Suprapubic skin (tissue), 4 donors: ENCODE measurements around the gene ADAMTS17. TPM values are rescaled to one million over a fixed set of nuclear protein-coding genes. Genes with fewer than 3 reads are reported as not detected.
A peak's percentile ranks its signal among the peaks of the same experiment; 100 is the strongest.

Source experiments
- DNase-seq, 2 donors: peaks; one replicate each; pipeline ENCODE4 v3.0.0-alpha.2; 2019; ENCODE audit warnings: low spot score in 2 of 2
- H3K27ac ChIP-seq: fragments of 200-600 bp; sonication (generic); one replicate; pipeline ENCODE4 v1.5.1; 2019
- H3K27me3 ChIP-seq: fragments of 200-600 bp; sonication (generic); one replicate; pipeline ENCODE4 v1.5.1; 2019
- H3K36me3 ChIP-seq: fragments of 200-600 bp; sonication (generic); one replicate; pipeline ENCODE4 v1.5.1; 2019
- H3K4me1 ChIP-seq: fragments of 200-600 bp; sonication (generic); one replicate; pipeline ENCODE4 v1.5.1; 2019
- H3K4me3 ChIP-seq: fragments of 200-600 bp; sonication (generic); one replicate; pipeline ENCODE4 v1.5.1; 2019; ENCODE audit warnings: mild to moderate bottlenecking
- H3K9me3 ChIP-seq: fragments of 200-600 bp; sonication (generic); one replicate; pipeline ENCODE4 v1.5.1; 2019
- EP300 ChIP-seq: sonication (generic); formaldehyde crosslinking; IDR thresholded peaks from one replicate; pipeline ENCODE4 v1.6.1; 2017; ENCODE audit warnings: antibody characterized with exemption
- POLR2A ChIP-seq, 2 donors: fragments of 450-650 bp; IDR thresholded peaks; one replicate each; pipeline ENCODE4 v1.6.1; 2017; ENCODE audit warnings: antibody characterized with exemption in 2 of 2, mild to moderate bottlenecking in 2 of 2, moderate library complexity in 2 of 2
- POLR2AphosphoS5 ChIP-seq, 3 donors: sonication (generic); formaldehyde crosslinking; IDR thresholded peaks; one replicate each; pipeline ENCODE4 v1.6.1; 2017; ENCODE audit warnings: antibody characterized with exemption in 3 of 3
- WGBS: methylation state at CpG from one replicate; pipeline ENCODE4 v1.1.5; 2018; 5-methylcytosine and 5-hydroxymethylcytosine counted together
- total RNA-seq, 4 donors: library from RNA; depleted of rRNA; stranded (reverse); fragments of >200 nt; gene quantifications; one replicate each; pipeline ENCODE4 v1.1.0, GENCODE V29; 2016
- TF ChIP-seq, protein P1 (sequence below), 2 donors: fragments of 200-600 bp in 1 of 2; fragments of 450-650 bp in 1 of 2; sonication (generic) in 1 of 2; IDR thresholded peaks; one replicate each; pipeline ENCODE4 v1.5.1; 2016 to 2019; ENCODE audit warnings: antibody characterized with exemption in 2 of 2, mild to moderate bottlenecking in 1 of 2, moderate library complexity in 1 of 2

ADAMTS17 gene
- total RNA-seq, 4 donors from 2014 or later, result 4.2 to 12.3 (median 6.3) TPM

DNA sequence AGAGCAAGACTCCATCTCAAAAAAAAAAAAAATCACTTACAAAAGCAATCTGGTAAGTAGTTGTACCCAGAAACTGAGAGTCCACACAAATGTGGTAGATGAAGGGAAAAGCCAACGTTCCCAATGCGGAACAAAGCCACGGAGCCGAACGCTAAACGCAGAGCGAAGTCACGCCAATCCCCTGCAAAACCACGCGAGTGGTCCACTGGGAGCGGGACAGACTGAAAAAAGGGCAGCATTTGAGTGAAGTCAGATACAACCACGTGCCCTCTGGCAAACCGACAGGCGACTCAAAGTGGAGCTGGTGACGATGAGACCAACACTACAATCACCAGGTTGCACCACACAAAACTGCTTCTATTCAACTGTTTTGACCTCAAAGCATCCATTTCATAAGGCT lies 362.4 kb downstream of the ADAMTS17 start:
- Histone ChIP-seq H3K4me1 (peaks cover 6% of the 10 kb centered on the region), H3K9me3 (no peaks in the 10 kb centered on the region), H3K36me3 (no peaks in the 10 kb centered on the region), H3K27ac (no peak overlapping the region), H3K27me3 (no peaks in the 10 kb centered on the region), H3K4me3 (no peak overlapping the region)
- WGBS, result 95% methylated on average over 15 of the region's 15 CpGs
- no peak for DNase-seq
- TF ChIP-seq POLR2A (IDR thresholded peaks at IDR 0.05) (no peak), EP300 (no peak), POLR2AphosphoS5 (IDR thresholded peaks at IDR 0.05) (no peak)
- TF ChIP-seq, protein P1, sequence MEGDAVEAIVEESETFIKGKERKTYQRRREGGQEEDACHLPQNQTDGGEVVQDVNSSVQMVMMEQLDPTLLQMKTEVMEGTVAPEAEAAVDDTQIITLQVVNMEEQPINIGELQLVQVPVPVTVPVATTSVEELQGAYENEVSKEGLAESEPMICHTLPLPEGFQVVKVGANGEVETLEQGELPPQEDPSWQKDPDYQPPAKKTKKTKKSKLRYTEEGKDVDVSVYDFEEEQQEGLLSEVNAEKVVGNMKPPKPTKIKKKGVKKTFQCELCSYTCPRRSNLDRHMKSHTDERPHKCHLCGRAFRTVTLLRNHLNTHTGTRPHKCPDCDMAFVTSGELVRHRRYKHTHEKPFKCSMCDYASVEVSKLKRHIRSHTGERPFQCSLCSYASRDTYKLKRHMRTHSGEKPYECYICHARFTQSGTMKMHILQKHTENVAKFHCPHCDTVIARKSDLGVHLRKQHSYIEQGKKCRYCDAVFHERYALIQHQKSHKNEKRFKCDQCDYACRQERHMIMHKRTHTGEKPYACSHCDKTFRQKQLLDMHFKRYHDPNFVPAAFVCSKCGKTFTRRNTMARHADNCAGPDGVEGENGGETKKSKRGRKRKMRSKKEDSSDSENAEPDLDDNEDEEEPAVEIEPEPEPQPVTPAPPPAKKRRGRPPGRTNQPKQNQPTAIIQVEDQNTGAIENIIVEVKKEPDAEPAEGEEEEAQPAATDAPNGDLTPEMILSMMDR (IDR thresholded peaks at IDR 0.05), result no peak

DNA sequence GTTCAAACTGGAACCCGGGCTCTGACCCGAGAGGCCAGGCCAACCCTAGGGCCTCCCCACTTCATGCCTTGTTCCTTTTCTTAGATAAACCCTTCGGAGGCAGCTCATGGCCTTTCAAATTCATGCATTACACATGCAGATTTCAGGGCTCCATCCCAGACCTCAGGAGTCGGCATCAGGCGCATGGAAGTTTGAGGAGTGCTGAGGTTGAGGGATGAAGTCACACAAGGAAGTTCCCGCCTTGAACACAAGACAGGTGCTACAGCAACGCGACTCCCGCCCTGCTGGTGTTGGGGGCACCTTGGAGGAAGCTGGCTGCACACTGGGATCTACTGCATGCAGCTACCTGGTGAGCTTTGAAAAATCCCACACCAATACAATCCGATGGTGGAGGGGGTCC lies 363.3 kb downstream of the ADAMTS17 start:
- Histone ChIP-seq H3K27me3 (no peaks in the 10 kb centered on the region), H3K27ac (no peak overlapping the region), H3K4me1 (peaks cover 6% of the 10 kb centered on the region), H3K36me3 (no peaks in the 10 kb centered on the region), H3K9me3 (no peaks in the 10 kb centered on the region), H3K4me3 (no peak overlapping the region)
- no peak for TF ChIP-seq POLR2AphosphoS5 (IDR thresholded peaks at IDR 0.05)
- TF ChIP-seq, protein P1 (IDR thresholded peaks at IDR 0.05), result no peak
- no peak for DNase-seq
- 85% methylated on average over 10 of the region's 10 CpGs for WGBS

DNA sequence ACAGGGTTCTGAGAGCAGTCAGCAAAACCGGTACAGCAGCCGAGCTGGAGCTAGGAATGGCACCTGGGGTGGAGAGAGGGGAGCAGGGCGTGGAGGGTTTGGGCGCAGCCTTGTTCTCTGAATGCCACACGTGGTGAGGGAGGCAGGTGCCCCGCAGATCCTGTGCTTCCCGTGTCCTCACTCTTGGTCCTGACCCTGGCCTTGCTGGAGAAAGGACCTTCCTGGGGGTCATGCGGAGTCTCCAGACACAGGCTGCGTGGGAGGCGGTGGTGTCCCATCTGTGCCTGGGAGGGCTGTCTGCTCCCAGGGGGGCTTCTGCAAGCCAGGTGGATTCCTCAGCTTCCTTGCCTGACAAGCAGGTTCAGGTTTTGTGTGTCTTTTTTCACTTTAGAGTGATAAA lies 363.8 kb downstream of the ADAMTS17 start:
- DNase-seq, result no peak
- Histone ChIP-seq H3K9me3 (no peaks in the 10 kb centered on the region), H3K27ac (no peak overlapping the region), H3K4me3 (no peak overlapping the region), H3K36me3 (no peaks in the 10 kb centered on the region), H3K27me3 (no peaks in the 10 kb centered on the region), H3K4me1 (peaks cover 6% of the 10 kb centered on the region)
- TF ChIP-seq POLR2A (IDR thresholded peaks at IDR 0.05) (no peak), POLR2AphosphoS5 (IDR thresholded peaks at IDR 0.05) (no peak)
- WGBS, result 78% methylated on average over 9 of the region's 10 CpGs

DNA sequence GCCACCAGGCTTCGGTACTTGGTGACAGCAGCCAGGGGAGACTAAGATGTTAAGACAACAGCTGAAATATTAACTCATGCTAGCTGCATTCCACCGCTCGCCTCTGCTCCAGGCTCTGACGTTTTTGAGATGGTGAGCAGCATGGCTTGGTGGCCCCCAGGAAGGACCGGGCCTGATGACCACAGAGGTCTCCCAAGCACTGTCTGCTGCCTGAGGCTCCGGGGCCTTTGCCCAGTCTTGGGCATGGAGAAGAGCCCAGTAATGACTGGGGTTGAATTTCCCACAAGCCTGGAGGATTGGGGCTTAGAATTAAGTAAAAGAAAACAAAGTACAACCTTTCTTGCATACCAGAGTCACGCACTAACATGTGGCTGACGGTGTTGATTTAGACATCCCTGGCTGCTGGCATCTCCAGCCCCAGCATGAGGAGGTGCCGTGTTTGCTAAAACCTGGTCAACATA lies 364.9 kb downstream of the ADAMTS17 start:
- TF ChIP-seq, protein P1 (IDR thresholded peaks at IDR 0.05), result no peak
- TF ChIP-seq EP300, result no peak
- TF ChIP-seq POLR2AphosphoS5 (IDR thresholded peaks at IDR 0.05), result no peak
- TF ChIP-seq POLR2A (IDR thresholded peaks at IDR 0.05), result no peak
- no peak for DNase-seq
- Histone ChIP-seq H3K9me3 (no peaks in the 10 kb centered on the region), H3K27me3 (no peaks in the 10 kb centered on the region), H3K4me1 (peaks cover 6% of the 10 kb centered on the region), H3K36me3 (no peaks in the 10 kb centered on the region), H3K27ac (peak overlapping the region; percentile 38), H3K4me3 (no peak overlapping the region)
- WGBS, result 75% methylated on average over 9 of the region's 9 CpGs

DNA sequence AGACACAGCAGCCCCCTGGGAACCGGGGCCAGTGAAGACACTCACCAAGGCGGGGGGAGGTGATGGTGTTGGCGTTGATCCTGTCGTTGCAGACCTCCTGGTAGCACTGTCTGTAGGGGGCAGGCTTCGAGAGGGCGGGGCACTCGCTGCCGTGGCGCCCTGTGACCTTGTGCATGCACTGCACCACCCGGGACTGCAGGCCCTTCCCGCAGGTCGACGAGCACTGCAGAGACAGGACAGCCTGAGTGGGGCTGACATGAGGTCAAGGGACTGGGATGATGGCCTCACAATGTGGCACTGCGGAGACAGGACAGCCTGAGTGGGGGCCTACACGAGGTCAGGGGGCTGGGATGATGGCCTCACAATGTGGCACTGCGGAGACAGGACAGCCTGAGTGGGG lies 365.8 kb downstream of the ADAMTS17 start:
- no peak for DNase-seq
- H3K36me3 ChIP-seq, result no peaks in the 10 kb centered on the region
- WGBS, result 91% methylated on average over 4 of the region's 16 CpGs

More for the DNA sequence above, 365.8 kb downstream of the ADAMTS17 start:
- Histone ChIP-seq H3K27me3 (no peaks in the 10 kb centered on the region), H3K9me3 (no peaks in the 10 kb centered on the region), H3K27ac (no peak overlapping the region), H3K4me3 (no peak overlapping the region), H3K4me1 (peaks cover 6% of the 10 kb centered on the region)
- TF ChIP-seq EP300 (no peak), POLR2AphosphoS5 (IDR thresholded peaks at IDR 0.05) (no peak), POLR2A (IDR thresholded peaks at IDR 0.05) (no peak)
- TF ChIP-seq, protein P1 (IDR thresholded peaks at IDR 0.05), result no peak
